Thyroid gland (tissue), 4 donors: ENCODE data around the gene PTAFR. TPM values are rescaled to one million over a fixed set of nuclear protein-coding genes. Genes with fewer than 3 reads are reported as not detected.

Source experiments
- DNase-seq, 2 donors: peaks; one replicate each; pipeline ENCODE4 v3.0.0-alpha.2; 2019
- H3K27ac ChIP-seq, 3 donors: fragments of 200-600 bp; sonication (generic); 1 replicate in 2 of 3; 2 replicates in 1 of 3; pipeline ENCODE4 v1.5.1; 2016 to 2019; ENCODE audit warnings: mild to moderate bottlenecking in 1 of 3, moderate library complexity in 1 of 3
- H3K27me3 ChIP-seq: fragments of 200-600 bp; sonication (generic); one replicate; pipeline ENCODE4 v1.5.1; 2019
- H3K36me3 ChIP-seq, 2 donors: fragments of 200-600 bp; sonication (generic); one replicate each; pipeline ENCODE4 v1.5.1; 2016 to 2019
- H3K4me1 ChIP-seq, 2 donors: fragments of 200-600 bp; sonication (generic); one replicate each; pipeline ENCODE4 v1.5.1; 2017 to 2019
- H3K4me3 ChIP-seq, 3 donors: fragments of 200-600 bp; sonication (generic); replicated peaks in 1 of 3; 1 replicate in 2 of 3; 2 replicates in 1 of 3; pipeline ENCODE4 v1.5.1; 2016; ENCODE audit warnings: mild to moderate bottlenecking in 1 of 3
- H3K9me3 ChIP-seq: fragments of 200-600 bp; sonication (generic); one replicate; pipeline ENCODE4 v1.5.1; 2017
- POLR2A ChIP-seq, 2 donors: fragments of 450-650 bp; IDR thresholded peaks; one replicate each; pipeline ENCODE4 v1.6.1; 2017; ENCODE audit warnings: antibody characterized with exemption in 2 of 2, mild to moderate bottlenecking in 2 of 2, moderate library complexity in 1 of 2
- WGBS, 2 donors: methylation state at CpG; one replicate each; pipeline ENCODE4 v1.1.5; 2017; 5-methylcytosine and 5-hydroxymethylcytosine counted together
- intact Hi-C: fragments of 100-400 bp; cut with DNase I; formaldehyde crosslinking; loops from one replicate; pipeline ENCODE4 v1.15.1; 2023
- total RNA-seq, 4 donors: library from RNA; depleted of rRNA; stranded (reverse); fragments of >200 nt; gene quantifications; one replicate each; pipeline ENCODE4 v1.2.3, GENCODE V29; 2016
- TF ChIP-seq, protein P1 (sequence below), 6 experiments: fragments of 200-600 bp in 3 of 6; fragments of 450-650 bp in 3 of 6; sonication (generic) in 3 of 6; IDR thresholded peaks; one replicate each; pipeline ENCODE4 v1.5.1; 2016 to 2019; ENCODE audit warnings: antibody characterized with exemption in 6 of 6, mild to moderate bottlenecking in 2 of 6, inconsistent platforms in 1 of 6, moderate library complexity in 1 of 6

PTAFR gene
- total RNA-seq, 4 donors from 2014 or later, result 1.4 to 2.0 (median 1.6) TPM

DNA sequence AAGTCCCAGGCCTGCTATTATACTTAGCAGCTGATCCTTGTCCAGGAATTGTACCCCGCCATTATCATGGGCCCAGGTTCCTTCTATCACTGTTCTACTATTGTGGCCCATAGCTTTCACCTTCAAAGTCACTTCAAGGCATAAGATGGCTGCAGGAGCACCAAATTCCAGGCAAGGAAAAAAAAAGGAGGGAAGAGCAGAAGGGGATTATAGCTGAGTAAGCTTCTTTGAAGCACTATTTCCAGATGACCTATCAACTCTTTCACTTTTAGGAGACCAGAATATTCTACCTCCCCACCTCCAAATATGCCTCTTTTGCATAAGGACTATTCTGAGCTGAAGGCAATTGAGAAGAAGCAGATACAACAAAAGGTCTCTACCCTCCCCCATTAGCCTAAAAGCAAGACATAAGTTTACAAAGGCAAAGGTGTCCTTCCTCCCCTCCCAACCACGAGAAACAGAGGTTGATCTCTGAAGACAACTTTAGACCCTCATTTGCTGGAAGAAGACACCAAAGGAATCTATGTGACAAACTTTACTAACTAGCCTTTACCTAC is 41.8 kb downstream of the PTAFR start:
- Histone ChIP-seq H3K27ac (peak overlapping the region; percentile 75 to 91 (median 77)), H3K9me3 (no peaks in the 10 kb centered on the region), H3K4me1 (peaks cover 24 to 28% of the 10 kb centered on the region in 2 donors), H3K4me3 (no peak overlapping the region), H3K27me3 (no peaks in the 10 kb centered on the region), H3K36me3 (no peaks in the 10 kb centered on the region)
- DNase-seq, result no peak
- intact Hi-C loops, result no loop called here
- TF ChIP-seq POLR2A (IDR thresholded peaks at IDR 0.05), result no peak
- TF ChIP-seq, protein P1, sequence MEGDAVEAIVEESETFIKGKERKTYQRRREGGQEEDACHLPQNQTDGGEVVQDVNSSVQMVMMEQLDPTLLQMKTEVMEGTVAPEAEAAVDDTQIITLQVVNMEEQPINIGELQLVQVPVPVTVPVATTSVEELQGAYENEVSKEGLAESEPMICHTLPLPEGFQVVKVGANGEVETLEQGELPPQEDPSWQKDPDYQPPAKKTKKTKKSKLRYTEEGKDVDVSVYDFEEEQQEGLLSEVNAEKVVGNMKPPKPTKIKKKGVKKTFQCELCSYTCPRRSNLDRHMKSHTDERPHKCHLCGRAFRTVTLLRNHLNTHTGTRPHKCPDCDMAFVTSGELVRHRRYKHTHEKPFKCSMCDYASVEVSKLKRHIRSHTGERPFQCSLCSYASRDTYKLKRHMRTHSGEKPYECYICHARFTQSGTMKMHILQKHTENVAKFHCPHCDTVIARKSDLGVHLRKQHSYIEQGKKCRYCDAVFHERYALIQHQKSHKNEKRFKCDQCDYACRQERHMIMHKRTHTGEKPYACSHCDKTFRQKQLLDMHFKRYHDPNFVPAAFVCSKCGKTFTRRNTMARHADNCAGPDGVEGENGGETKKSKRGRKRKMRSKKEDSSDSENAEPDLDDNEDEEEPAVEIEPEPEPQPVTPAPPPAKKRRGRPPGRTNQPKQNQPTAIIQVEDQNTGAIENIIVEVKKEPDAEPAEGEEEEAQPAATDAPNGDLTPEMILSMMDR (IDR thresholded peaks at IDR 0.05), result no peak
- 87 to 93% methylated on average over 2 of the region's 2 CpGs for WGBS, 2 donors

DNA sequence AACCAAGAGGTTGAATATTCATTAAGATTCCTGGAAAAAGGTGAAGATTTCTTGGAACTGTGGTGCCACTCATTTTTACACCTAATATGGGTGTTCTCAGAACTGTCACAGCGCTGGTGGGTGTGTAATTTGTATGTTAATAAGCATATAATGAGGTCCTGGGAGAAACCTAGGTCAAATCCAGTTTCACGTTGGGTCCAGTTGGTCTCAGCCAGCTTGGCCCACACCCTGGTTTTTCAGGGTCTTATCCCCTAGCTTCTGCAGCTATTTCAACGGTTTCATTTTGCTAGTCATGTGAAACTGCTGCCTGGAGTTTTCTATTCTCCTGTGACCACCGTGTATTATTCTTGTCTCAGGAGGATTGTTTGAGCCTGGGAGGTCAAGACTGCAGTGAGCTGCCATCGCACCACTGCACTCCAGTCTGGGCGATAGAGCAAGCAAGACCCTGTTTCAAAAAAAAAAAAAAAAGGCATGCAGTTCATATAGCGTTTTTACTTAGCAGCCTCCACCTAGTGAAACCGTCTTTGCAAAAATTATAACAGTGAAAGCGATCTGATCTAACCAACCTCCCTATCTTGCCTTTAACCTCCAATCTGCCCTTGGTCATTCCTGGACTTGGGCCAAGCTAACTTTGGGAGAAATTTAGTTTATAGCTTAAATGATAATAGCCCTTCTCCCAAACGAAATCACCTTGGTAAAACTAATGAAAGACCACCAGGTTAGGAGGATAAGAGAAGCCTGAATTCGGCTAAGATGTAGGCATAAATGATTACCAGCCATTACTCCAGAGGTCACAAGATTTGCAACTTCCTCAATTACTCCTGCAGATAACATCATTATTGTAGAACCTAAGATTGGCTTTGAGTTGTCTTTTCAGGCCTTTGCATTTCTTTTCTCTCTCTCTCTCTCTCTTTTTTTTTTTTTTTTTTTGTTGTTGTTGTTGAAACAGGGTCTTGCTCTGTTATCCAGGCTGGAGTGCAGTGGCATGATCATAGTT is 44.0 kb downstream of the PTAFR start:
- H3K4me3 ChIP-seq, result no peak overlapping the region

DNA sequence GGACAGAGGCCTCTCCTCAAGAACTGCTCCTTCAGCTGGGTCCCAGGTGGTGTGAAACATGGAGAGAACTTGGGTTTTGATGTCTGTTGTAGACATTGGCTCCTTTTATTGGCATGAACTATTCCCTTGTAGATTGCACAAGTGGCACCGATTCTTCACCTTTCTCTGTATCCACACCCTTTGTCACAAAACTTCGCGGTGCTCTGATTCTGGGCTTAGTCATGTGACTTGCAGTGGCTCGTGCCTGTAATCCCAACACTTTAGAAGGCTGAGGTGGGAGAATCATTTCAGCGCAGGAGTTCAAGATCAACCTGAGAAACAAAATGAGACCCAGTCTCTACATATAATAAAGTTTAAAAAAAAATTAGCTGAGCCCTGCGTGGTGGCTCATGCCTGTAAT is 45.6 kb downstream of the PTAFR start:
- H3K27me3 ChIP-seq, result no peaks in the 10 kb centered on the region
- H3K36me3 ChIP-seq, result no peaks in the 10 kb centered on the region
- peaks cover 18 to 35% of the 10 kb centered on the region in 2 donors for H3K4me1 ChIP-seq
- TF ChIP-seq POLR2A (IDR thresholded peaks at IDR 0.05), result no peak
- TF ChIP-seq, protein P1 (IDR thresholded peaks at IDR 0.05), result no peak
- H3K27ac ChIP-seq, result no peak overlapping the region
- H3K4me3 ChIP-seq, result no peak overlapping the region
- intact Hi-C loops, result no loop called here
- DNase-seq, result peak in 1 of 2 donors; percentile 33
- 58 to 59% methylated on average over 6 of the region's 6 CpGs for WGBS, 2 donors
- no peaks in the 10 kb centered on the region for H3K9me3 ChIP-seq

More for the DNA sequence above, 44.0 kb downstream of the PTAFR start:
- Histone ChIP-seq H3K27me3 (no peaks in the 10 kb centered on the region), H3K9me3 (no peaks in the 10 kb centered on the region), H3K36me3 (no peaks in the 10 kb centered on the region), H3K27ac (peak overlapping the region; percentile 37 to 49 (median 49)), H3K4me1 (peaks cover 24 to 38% of the 10 kb centered on the region in 2 donors)
- DNase-seq, result peak; percentile 61 to 68
- intact Hi-C loops, result no loop called here
- WGBS, 2 donors, result 44 to 51% methylated on average over 11 of the region's 11 CpGs
- TF ChIP-seq, protein P1 (IDR thresholded peaks at IDR 0.05), result no peak
- no peak for TF ChIP-seq POLR2A (IDR thresholded peaks at IDR 0.05)

DNA sequence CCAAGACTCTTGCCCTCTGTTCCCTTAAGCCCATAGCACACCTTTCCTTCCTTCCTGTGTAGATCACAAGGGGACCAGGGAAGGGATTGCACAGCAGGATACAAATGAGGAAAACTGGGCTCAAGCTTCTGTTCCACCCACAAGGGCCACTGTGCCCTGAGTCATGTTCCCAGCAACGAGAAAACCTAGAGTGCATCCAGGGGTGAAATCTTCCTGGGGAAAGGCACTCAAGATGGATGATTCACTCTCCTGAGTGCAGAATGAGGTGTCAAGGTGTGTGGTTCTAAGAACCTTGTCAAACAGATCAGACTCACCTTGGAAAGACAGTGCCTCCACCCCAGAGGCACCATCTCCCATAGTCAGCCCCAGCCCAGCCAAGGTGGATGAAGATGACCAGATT is 47.3 kb downstream of the PTAFR start:
- H3K9me3 ChIP-seq, result no peaks in the 10 kb centered on the region
- H3K27ac ChIP-seq, result peak overlapping the region; percentile 31 to 42 (median 32)
- TF ChIP-seq POLR2A (IDR thresholded peaks at IDR 0.05), result no peak
- TF ChIP-seq, protein P1 (IDR thresholded peaks at IDR 0.05), result no peak
- no peaks in the 10 kb centered on the region for H3K36me3 ChIP-seq
- DNase-seq, result peak; percentile 62 to 73
- 17% methylated on average over 1 of the region's 1 CpG; no CpG with 5 or more reads in 1 of the 2 donors for WGBS, 2 donors
- no peak overlapping the region for H3K4me3 ChIP-seq
- H3K27me3 ChIP-seq, result no peaks in the 10 kb centered on the region
- H3K4me1 ChIP-seq, result peaks cover 9 to 33% of the 10 kb centered on the region in 2 donors
- intact Hi-C loops, result no loop called here
